Colonic mucosa (tissue), 4 donors: ENCODE measurements around the gene PRMT6. TPM values are rescaled to one million over a fixed set of nuclear protein-coding genes. Genes with fewer than 3 reads are reported as not detected.
"Not testable (repeated sequence)": the region's sequence is repeated elsewhere in the genome, so short reads cannot be mapped to it uniquely, and the experiment has no call there.

Experiments
- DNase-seq: peaks from one replicate; pipeline ENCODE4 v3.0.0-alpha.2; 2020
- H3K27ac ChIP-seq: fragments of 200-600 bp; one replicate; pipeline ENCODE4 v1.8.0; 2021
- H3K27me3 ChIP-seq: fragments of 200-600 bp; one replicate; pipeline ENCODE4 v1.8.0; 2021
- H3K36me3 ChIP-seq: fragments of 200-600 bp; one replicate; pipeline ENCODE4 v1.8.0; 2021
- H3K4me1 ChIP-seq: fragments of 200-600 bp; one replicate; pipeline ENCODE4 v1.8.0; 2021; ENCODE audit warnings: mild to moderate bottlenecking
- H3K4me3 ChIP-seq: fragments of 200-600 bp; one replicate; pipeline ENCODE4 v1.8.0; 2021
- H3K9ac ChIP-seq, 2 donors: one replicate each; pipeline ENCODE4 v1.7.0; 2013; ENCODE audit warnings: control low read depth in 2 of 2, low read depth in 2 of 2, low read length in 2 of 2
- H3K9me3 ChIP-seq: fragments of 200-600 bp; one replicate; pipeline ENCODE4 v1.8.0; 2021
- intact Hi-C: fragments of 100-400 bp; cut with DNase I; formaldehyde crosslinking; loops from one replicate; pipeline ENCODE4 v1.14.1; 2022
- total RNA-seq, 2 donors: library from RNA; stranded (reverse); fragmentation: NEBNext Ultra II Directional in 1 of 2; extraction: Animal tissue kit (Norgen Biotek cat#: 25700) in 1 of 2; gene quantifications; one replicate each; pipeline ENCODE4 v1.2.1, GENCODE V29; 2021
- TF ChIP-seq, protein P1 (sequence below): fragments of 200-600 bp; IDR thresholded peaks from one replicate; pipeline ENCODE4 v1.8.0; 2022; ENCODE audit warnings: antibody characterized with exemption, mild to moderate bottlenecking
- donor health status: healthy.
- donor health status: DM: no; HTN: no; CAD: no.
- donor health status: DM: no; HTN: no; CAD: no.

PRMT6 gene
- total RNA-seq, 2 donors from 2014 or later: 11.8 to 19.1 TPM

DNA sequence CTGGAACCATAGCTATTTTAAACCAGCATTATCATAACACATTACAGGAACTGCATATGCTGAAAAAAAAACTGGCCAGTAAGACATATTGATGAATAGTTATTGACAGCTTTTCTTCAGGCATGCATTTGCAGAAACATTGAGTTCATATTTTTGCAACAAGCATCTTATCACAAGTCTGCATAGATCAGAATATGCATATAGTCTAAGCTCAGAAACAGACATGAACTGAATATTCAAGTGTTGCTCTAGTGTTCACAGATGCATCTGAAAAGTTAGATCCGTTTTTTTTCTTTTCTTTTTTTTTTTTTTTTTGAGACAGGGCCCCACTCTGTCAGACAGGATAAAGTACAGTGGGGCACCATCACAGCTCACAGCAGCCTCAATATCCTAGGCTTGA is 22.8 kb downstream of the PRMT6 start:
- TF ChIP-seq, protein P1, sequence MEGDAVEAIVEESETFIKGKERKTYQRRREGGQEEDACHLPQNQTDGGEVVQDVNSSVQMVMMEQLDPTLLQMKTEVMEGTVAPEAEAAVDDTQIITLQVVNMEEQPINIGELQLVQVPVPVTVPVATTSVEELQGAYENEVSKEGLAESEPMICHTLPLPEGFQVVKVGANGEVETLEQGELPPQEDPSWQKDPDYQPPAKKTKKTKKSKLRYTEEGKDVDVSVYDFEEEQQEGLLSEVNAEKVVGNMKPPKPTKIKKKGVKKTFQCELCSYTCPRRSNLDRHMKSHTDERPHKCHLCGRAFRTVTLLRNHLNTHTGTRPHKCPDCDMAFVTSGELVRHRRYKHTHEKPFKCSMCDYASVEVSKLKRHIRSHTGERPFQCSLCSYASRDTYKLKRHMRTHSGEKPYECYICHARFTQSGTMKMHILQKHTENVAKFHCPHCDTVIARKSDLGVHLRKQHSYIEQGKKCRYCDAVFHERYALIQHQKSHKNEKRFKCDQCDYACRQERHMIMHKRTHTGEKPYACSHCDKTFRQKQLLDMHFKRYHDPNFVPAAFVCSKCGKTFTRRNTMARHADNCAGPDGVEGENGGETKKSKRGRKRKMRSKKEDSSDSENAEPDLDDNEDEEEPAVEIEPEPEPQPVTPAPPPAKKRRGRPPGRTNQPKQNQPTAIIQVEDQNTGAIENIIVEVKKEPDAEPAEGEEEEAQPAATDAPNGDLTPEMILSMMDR: no peak

DNA sequence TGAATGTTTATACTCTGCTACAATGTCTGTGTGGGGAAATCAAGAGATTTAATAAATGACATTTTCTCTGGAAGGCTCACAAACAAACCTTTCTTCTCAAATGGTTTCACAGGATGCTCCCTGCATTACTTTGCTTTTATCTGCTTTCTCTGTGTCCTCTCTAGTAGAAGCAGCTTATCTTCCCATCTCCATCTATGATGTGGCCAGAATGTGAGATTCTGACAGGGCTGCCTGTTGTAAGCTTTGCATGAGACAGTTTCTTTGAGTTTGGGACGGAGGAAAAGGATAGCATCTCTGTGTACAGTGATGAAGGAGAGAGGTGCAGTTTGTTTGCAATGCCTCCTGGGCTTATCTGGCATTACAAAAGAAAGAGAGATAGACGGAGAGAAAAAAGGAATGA is 24.6 kb downstream of the PRMT6 start:
- no peak overlapping the region for H3K27ac ChIP-seq
- H3K27me3 ChIP-seq: no peaks in the 10 kb centered on the region
- no peaks in the 10 kb centered on the region for H3K9me3 ChIP-seq
- H3K4me3 ChIP-seq: no peak overlapping the region
- no peak overlapping the region for H3K9ac ChIP-seq
- no peak for DNase-seq
- no peaks in the 10 kb centered on the region for H3K4me1 ChIP-seq
- TF ChIP-seq, protein P1: no peak
- H3K36me3 ChIP-seq: no peaks in the 10 kb centered on the region
- intact Hi-C loops: no loop called here

More for the DNA sequence above, 22.8 kb downstream of the PRMT6 start:
- Histone ChIP-seq H3K36me3 (no peaks in the 10 kb centered on the region), H3K4me1 (no peaks in the 10 kb centered on the region), H3K27me3 (no peaks in the 10 kb centered on the region), H3K9ac (no peak overlapping the region), H3K9me3 (no peaks in the 10 kb centered on the region), H3K4me3 (no peak overlapping the region), H3K27ac (no peak overlapping the region)
- no peak for DNase-seq
- intact Hi-C loops: no loop called here

DNA sequence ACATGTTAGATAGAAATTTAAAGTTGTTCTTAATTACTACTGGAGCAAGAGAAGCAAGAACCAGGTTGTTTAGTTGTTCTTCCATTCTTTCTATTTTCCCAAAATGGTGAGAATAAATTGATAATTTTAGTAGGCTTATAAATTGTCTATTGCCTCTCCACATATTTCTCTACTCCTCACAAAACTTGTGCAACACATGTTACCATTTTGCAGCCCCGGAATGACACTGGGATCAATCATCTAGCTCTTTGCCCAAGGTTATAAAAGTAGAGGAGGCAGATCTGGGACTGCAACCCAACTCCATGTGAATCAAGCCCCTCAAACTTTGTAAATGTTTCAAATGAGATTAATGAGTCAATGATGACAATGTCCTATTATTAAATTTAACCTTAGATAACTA is 34.9 kb downstream of the PRMT6 start:
- TF ChIP-seq, protein P1: no peak
- no peak overlapping the region for H3K4me3 ChIP-seq
- no peaks in the 10 kb centered on the region for H3K9me3 ChIP-seq
- no peaks in the 10 kb centered on the region for H3K36me3 ChIP-seq
- no peaks in the 10 kb centered on the region for H3K4me1 ChIP-seq
- no peak overlapping the region for H3K27ac ChIP-seq
- H3K9ac ChIP-seq: no peak overlapping the region
- H3K27me3 ChIP-seq: no peaks in the 10 kb centered on the region
- intact Hi-C loops: no loop called here
- no peak for DNase-seq

DNA sequence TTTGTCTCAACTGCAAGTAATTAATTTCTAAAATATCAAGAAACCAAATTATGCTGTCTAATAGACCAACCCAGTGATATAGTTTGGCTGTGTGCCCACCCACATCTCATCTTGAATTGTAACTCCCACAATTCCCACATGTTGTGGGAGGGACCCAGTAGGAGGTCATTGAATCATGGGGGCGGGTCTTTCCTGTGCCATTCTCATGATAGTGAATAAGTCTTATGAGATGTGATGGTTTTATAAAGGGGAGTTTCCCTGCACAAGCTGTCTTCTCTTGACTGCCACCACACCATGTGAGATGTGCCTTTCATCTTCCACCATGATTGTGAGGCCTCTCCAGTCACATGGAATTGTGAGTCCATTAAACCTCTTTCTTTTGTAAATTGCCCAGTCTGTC is 36.9 kb downstream of the PRMT6 start:
- H3K36me3 ChIP-seq, DNase-seq, H3K4me1 ChIP-seq, H3K27me3 ChIP-seq, intact Hi-C loops, H3K9me3 ChIP-seq, H3K9ac ChIP-seq, H3K27ac ChIP-seq, H3K4me3 ChIP-seq: not testable (repeated sequence)

DNA sequence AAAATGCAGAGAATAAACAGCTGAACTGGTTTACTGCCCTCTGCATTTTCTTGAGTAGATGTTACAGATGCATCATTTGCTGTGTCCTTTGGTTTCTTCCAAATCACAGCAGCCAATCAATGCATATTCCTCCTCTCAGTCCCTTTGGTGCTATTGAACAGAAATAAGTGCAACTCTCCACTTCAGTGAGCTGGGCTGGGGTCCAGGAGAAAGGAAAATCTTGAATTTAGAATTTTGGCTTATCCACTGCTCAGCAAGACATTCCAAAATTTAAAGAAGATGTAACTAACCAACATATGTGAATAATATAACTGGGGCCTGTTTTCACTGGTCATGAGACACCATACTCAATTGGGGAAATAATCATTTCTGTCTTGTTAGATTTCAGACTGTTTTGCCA is 39.2 kb downstream of the PRMT6 start:
- Histone ChIP-seq H3K4me1 (no peaks in the 10 kb centered on the region), H3K27me3 (no peaks in the 10 kb centered on the region), H3K9ac (no peak overlapping the region), H3K27ac (no peak overlapping the region), H3K9me3 (no peaks in the 10 kb centered on the region), H3K36me3 (no peaks in the 10 kb centered on the region), H3K4me3 (no peak overlapping the region)
- TF ChIP-seq, protein P1: no peak
- intact Hi-C loops: no loop called here
- no peak for DNase-seq

DNA sequence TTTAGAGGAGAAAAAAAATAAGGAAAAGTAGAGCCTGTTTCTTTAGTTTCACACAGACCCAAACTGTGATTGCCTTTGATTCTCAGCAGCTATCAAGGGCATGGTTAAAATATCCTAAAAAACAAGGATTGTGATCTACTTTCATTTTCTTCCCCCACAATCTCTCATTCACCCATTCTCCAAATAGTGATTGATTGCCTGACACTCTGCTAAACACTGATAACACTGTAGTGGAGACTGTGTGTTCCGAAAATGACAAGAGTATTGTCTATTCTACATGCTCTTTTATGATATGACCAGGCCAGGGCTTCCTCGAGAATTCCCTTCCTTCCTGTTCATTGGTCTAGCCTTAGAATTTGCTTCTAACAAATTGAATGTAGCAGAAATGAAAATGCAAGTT is 40.2 kb downstream of the PRMT6 start:
- no peaks in the 10 kb centered on the region for H3K9me3 ChIP-seq
- no peak overlapping the region for H3K4me3 ChIP-seq
- no peak for DNase-seq
- H3K4me1 ChIP-seq: no peaks in the 10 kb centered on the region
- intact Hi-C loops: no loop called here
- H3K27me3 ChIP-seq: no peaks in the 10 kb centered on the region
- no peak overlapping the region for H3K9ac ChIP-seq
- H3K36me3 ChIP-seq: no peaks in the 10 kb centered on the region
- H3K27ac ChIP-seq: no peak overlapping the region
- TF ChIP-seq, protein P1: no peak
